C4-2B (cell line): ENCODE results near the gene SLC2A5.

Experiments
- ZFX ChIP-seq: fragments of 450-650 bp; IDR thresholded peaks from 2 replicates; pipeline ENCODE4 v1.6.1; 2017
- TF ChIP-seq, protein P1 (sequence below): fragments of 450-650 bp; conservative IDR thresholded peaks from 2 replicates; pipeline ENCODE4 v1.5.1; 2017; ENCODE audit warnings: mild to moderate bottlenecking

DNA sequence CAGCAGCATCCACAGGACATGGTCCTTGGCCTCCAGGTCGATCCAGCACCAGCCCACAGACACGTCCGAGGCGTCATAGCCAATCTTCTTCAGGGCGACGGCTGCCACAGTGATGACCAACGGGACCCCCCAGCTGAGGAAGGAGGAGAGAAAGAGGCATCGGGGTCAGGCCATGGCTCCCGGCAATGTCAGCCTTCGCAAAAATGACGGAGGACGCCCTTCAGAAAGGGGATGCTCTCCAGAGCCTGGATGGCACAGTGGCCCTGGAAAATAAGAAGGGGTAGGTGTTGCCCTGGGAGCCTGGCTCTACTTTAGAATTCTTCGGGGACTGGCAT is 41.9 kb upstream of the SLC2A5 start:
- TF ChIP-seq, protein P1, sequence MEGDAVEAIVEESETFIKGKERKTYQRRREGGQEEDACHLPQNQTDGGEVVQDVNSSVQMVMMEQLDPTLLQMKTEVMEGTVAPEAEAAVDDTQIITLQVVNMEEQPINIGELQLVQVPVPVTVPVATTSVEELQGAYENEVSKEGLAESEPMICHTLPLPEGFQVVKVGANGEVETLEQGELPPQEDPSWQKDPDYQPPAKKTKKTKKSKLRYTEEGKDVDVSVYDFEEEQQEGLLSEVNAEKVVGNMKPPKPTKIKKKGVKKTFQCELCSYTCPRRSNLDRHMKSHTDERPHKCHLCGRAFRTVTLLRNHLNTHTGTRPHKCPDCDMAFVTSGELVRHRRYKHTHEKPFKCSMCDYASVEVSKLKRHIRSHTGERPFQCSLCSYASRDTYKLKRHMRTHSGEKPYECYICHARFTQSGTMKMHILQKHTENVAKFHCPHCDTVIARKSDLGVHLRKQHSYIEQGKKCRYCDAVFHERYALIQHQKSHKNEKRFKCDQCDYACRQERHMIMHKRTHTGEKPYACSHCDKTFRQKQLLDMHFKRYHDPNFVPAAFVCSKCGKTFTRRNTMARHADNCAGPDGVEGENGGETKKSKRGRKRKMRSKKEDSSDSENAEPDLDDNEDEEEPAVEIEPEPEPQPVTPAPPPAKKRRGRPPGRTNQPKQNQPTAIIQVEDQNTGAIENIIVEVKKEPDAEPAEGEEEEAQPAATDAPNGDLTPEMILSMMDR: no peak
- no peak for TF ChIP-seq ZFX
